H1 (cell line): ENCODE data around the gene PTPN13. TPM values are rescaled to one million over a fixed set of nuclear protein-coding genes. Genes with fewer than 3 reads are reported as not detected.
A peak's percentile ranks its signal among the peaks of the same experiment; 100 is the strongest.

Experiments
- CTCF ChIA-PET: fragments of 300-600 bp; sonication (Branson Sonifier 250); formaldehyde crosslinking; loops from one replicate; lab custom pipeline; 2021; ENCODE audit not compliant: partially characterized antibody; lab: Charles Lee
- POLR2A ChIA-PET: fragments of 300-600 bp; sonication (Branson Sonifier 250); formaldehyde crosslinking; loops from one replicate; lab custom pipeline; 2021; ENCODE audit warnings: inconsistent platforms; ENCODE audit not compliant: partially characterized antibody; lab: Charles Lee
- DNase-seq, 2 experiments: peaks; one replicate each; pipeline versions ENCODE4 v3.0.0 to v3.0.0-alpha.2; 2010 to 2022; ENCODE audit warnings: low spot score in 2 of 2, low read depth in 1 of 2, mixed read lengths in 1 of 2
- FAIRE-seq: peaks from 2 replicates; lab custom pipeline; 2011; peaks lifted over from hg19 to GRCh38; lab: Jason Lieb, UNC
- H2AFZ ChIP-seq: 2 replicates; pipeline ENCODE4 v1.8.1; 2012; ENCODE audit warnings: low read length, inconsistent platforms
- H2AK5ac ChIP-seq: 2 replicates; pipeline ENCODE4 v1.6.1; 2013; ENCODE audit warnings: low read depth, low read length
- H2BK120ac ChIP-seq: replicated peaks from 2 replicates; pipeline ENCODE3; 2013; ENCODE audit warnings: low read depth, low read length, inconsistent platforms
- H2BK12ac ChIP-seq: 2 replicates; pipeline ENCODE4 v1.6.1; 2013; ENCODE audit warnings: low read depth, low read length
- H2BK15ac ChIP-seq: 2 replicates; pipeline ENCODE4 v1.6.1; 2013; ENCODE audit warnings: low read length
- H2BK20ac ChIP-seq: 2 replicates; pipeline ENCODE4 v1.6.1; 2013; ENCODE audit warnings: low read length
- H2BK5ac ChIP-seq: 2 replicates; pipeline ENCODE4 v1.6.1; 2013; ENCODE audit warnings: low read depth, low read length
- H3K14ac ChIP-seq: 2 replicates; pipeline ENCODE4 v1.6.1; 2013; ENCODE audit warnings: inconsistent platforms; ENCODE audit not compliant: insufficient read length
- H3K18ac ChIP-seq: 2 replicates; pipeline ENCODE4 v1.6.1; 2013; ENCODE audit warnings: low read length; ENCODE audit errors: extremely low read depth
- H3K23ac ChIP-seq: 2 replicates; pipeline ENCODE4 v1.6.1; 2013; ENCODE audit warnings: inconsistent platforms; ENCODE audit not compliant: insufficient read length
- H3K23me2 ChIP-seq: 2 replicates; pipeline ENCODE4 v1.6.1; 2013; ENCODE audit warnings: low read depth, low read length
- H3K27ac ChIP-seq: 2 replicates; pipeline ENCODE4 v1.6.1; 2011; ENCODE audit warnings: low read depth, low read length, inconsistent platforms
- H3K27me3 ChIP-seq, 4 experiments: replicated peaks in 1 of 4; 1 replicate in 1 of 4; 2 replicates in 3 of 4; pipeline versions ENCODE4 v1.6.1 to v1.8.1; 2011 to 2013; ENCODE audit warnings: low read length in 3 of 4, mild to moderate bottlenecking in 3 of 4, inconsistent platforms in 2 of 4, mixed read lengths in 2 of 4, moderate library complexity in 1 of 4; ENCODE audit not compliant: control insufficient read depth in 3 of 4, insufficient read depth in 3 of 4; ENCODE audit errors: extremely low read depth in 1 of 4
- H3K36me3 ChIP-seq, 4 experiments: 2 replicates each; pipeline versions ENCODE4 v1.6.1 to v1.8.1; 2011 to 2013; ENCODE audit warnings: mild to moderate bottlenecking in 4 of 4, low read length in 3 of 4, moderate library complexity in 2 of 4, control low read depth in 1 of 4, inconsistent platforms in 1 of 4; ENCODE audit not compliant: insufficient read depth in 4 of 4, control insufficient read depth in 2 of 4
- H3K4ac ChIP-seq: replicated peaks from 2 replicates; pipeline ENCODE3; 2013; ENCODE audit warnings: low read length, low read depth, mixed read lengths, inconsistent platforms; ENCODE audit not compliant: insufficient read length
- H3K4me1 ChIP-seq, 4 experiments: replicated peaks in 1 of 4; 1 replicate in 1 of 4; 2 replicates in 3 of 4; pipeline versions ENCODE4 v1.6.1 to v1.8.1; 2011 to 2013; ENCODE audit warnings: low read length in 3 of 4, inconsistent platforms in 2 of 4, mixed read lengths in 1 of 4; ENCODE audit not compliant: insufficient read depth in 4 of 4, control insufficient read depth in 3 of 4
- H3K4me2 ChIP-seq, 2 experiments: 2 replicates each; pipeline versions ENCODE4 v1.6.1 to v1.8.1; 2011 to 2013; ENCODE audit warnings: low read depth in 2 of 2, low read length in 2 of 2, control low read depth in 1 of 2, inconsistent platforms in 1 of 2, mild to moderate bottlenecking in 1 of 2; ENCODE audit not compliant: insufficient read depth in 1 of 2
- H3K4me3 ChIP-seq, 4 experiments: fragments of 200-600, 300-600 bp in 1 of 4; sonication (generic), shearing (Covaris generic), sonication (Bioruptor Twin) in 1 of 4; 2 replicates each; pipeline versions ENCODE4 v1.5.1 to v1.8.1; 2011 to 2016; ENCODE audit warnings: low read length in 4 of 4, low read depth in 3 of 4, control low read depth in 2 of 4, inconsistent platforms in 2 of 4, mild to moderate bottlenecking in 2 of 4, mixed read lengths in 1 of 4, moderate library complexity in 1 of 4; ENCODE audit not compliant: insufficient read depth in 2 of 4; ENCODE audit errors: extremely low read depth in 1 of 4
- H3K56ac ChIP-seq: replicated peaks from 2 replicates; pipeline ENCODE3; 2013; ENCODE audit warnings: low read depth, mild to moderate bottlenecking, mixed read lengths, low read length, inconsistent platforms; ENCODE audit not compliant: insufficient read length
- H3K79me1 ChIP-seq: 2 replicates; pipeline ENCODE4 v1.6.1; 2013; ENCODE audit warnings: low read depth, low read length, control low read depth
- H3K79me2 ChIP-seq, 2 experiments: 2 replicates each; pipeline versions ENCODE4 v1.6.1 to v1.8.1; 2012 to 2013; ENCODE audit warnings: low read length in 2 of 2, mild to moderate bottlenecking in 2 of 2, inconsistent platforms in 1 of 2; ENCODE audit not compliant: insufficient read depth in 2 of 2, control insufficient read depth in 1 of 2
- H3K9ac ChIP-seq, 4 experiments: replicated peaks in 1 of 4; 1 replicate in 1 of 4; 2 replicates in 3 of 4; pipeline versions ENCODE4 v1.6.1 to v1.8.1; 2011 to 2013; ENCODE audit warnings: low read depth in 3 of 4, low read length in 3 of 4, control low read depth in 2 of 4, mild to moderate bottlenecking in 2 of 4, moderate library complexity in 2 of 4, inconsistent platforms in 1 of 4; ENCODE audit errors: extremely low read depth in 1 of 4
- H3K9me3 ChIP-seq, 2 experiments: 2 replicates each; pipeline versions ENCODE4 v1.6.1 to v1.8.1; 2012 to 2013; ENCODE audit warnings: mild to moderate bottlenecking in 2 of 2, moderate library complexity in 2 of 2, control low read depth in 1 of 2, inconsistent platforms in 1 of 2, low read depth in 1 of 2, low read length in 1 of 2, mixed read lengths in 1 of 2; ENCODE audit not compliant: insufficient read depth in 2 of 2
- H4K20me1 ChIP-seq, 2 experiments: replicated peaks in 1 of 2; 2 replicates each; pipeline versions ENCODE3 to v1.8.1; 2011 to 2013; ENCODE audit warnings: inconsistent platforms in 2 of 2, low read length in 2 of 2, mild to moderate bottlenecking in 1 of 2; ENCODE audit not compliant: insufficient read depth in 2 of 2, control insufficient read depth in 1 of 2
- H4K5ac ChIP-seq: 2 replicates; pipeline ENCODE4 v1.6.1; 2013; ENCODE audit warnings: low read length, low read depth, mixed read lengths, inconsistent platforms; ENCODE audit not compliant: insufficient read length
- H4K8ac ChIP-seq: 2 replicates; pipeline ENCODE4 v1.8.0; 2013; ENCODE audit warnings: mild to moderate bottlenecking, moderate library complexity, low read length, inconsistent platforms; ENCODE audit not compliant: insufficient read depth; ENCODE audit errors: extremely low read depth
- H4K91ac ChIP-seq: replicated peaks from 2 replicates; pipeline ENCODE3; 2013; ENCODE audit warnings: low read length, mixed read lengths, inconsistent platforms; ENCODE audit not compliant: insufficient read length
- WGBS, 2 experiments: shearing (Covaris generic) in 1 of 2; methylation state at CpG; one replicate each; pipeline versions ENCODE4 v1.1.6 to v1.1.7; 2013 to 2015; ENCODE audit warnings: low lambda C conversion rate in 2 of 2, mixed read lengths in 2 of 2, inconsistent platforms in 1 of 2, low coverage in 1 of 2, missing lambda C conversion rate in 1 of 2; ENCODE audit not compliant: insufficient replicate concordance in 2 of 2, insufficient coverage in 1 of 2, insufficient read length in 1 of 2; ENCODE audit errors: extremely low coverage in 1 of 2, missing lambda C conversion rate in 1 of 2; 5-methylcytosine and 5-hydroxymethylcytosine counted together
- polyA plus RNA-seq, 7 experiments: library from polyadenylated mRNA; depleted of rRNA in 3 of 7; stranded (reverse) in 5 of 7; unstranded in 2 of 7; fragments of >200 nt in 5 of 7; fragments of 200-250 nt in 2 of 7; gene quantifications; 1 replicate in 5 of 7; 2 replicates in 1 of 7; 4 replicates in 1 of 7; pipeline versions ENCODE4 v1.2.1 to v1.2.3, GENCODE V29; 2011 to 2013; ENCODE audit warnings: missing spikeins in 2 of 7, mixed read lengths in 2 of 7
- total RNA-seq: library from RNA; stranded (reverse); fragmentation: NEBNext Ultra II Directional; extraction: Animal tissue kit (Norgen Biotek cat#: 25700); gene quantifications from 2 replicates; pipeline ENCODE4 v1.2.1, GENCODE V29; 2021

The PTPN13 gene
- total and polyA plus RNA-seq, 2 of the 8 experiments (the other 6 are each of a cell fraction or from before 2014, with no cell fraction given): 12.7 to 57.9 TPM

DNA sequence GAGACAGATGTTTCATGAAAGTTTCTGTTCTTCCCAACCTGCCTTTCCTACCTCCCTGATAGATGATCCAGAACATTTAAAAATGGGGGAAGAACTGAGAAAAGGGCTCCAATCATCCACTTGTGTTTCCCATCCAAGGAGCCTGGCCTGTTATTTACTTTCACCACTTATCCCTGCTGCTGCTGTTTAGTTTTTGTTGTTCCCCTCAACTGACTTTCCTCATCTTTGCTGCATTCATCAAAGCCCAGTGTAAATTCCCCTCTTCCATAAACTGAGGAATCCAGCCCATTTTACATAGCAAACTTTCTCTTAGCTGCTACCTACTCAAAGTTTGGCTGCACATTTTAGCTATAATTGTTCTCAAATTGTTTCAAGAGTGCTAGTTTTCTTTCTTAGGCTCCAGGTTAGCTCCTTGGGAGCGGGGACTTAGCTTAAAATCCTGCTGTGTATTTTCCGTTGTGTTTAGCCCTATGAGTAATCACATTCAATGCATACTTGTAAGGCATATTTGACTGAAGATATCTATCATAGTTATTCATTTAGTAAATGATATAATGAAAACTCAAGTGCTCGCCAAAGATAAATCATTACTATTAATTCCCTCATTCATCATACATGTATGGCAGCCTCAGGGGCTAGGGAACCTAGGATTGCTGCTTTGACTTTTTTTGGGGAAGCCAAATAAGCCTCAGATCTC is 1.4 kb upstream of the PTPN13 start:
- H3K18ac ChIP-seq: no peak overlapping the region; the same call in 1 of the 2 replicates
- FAIRE-seq (no peak), DNase-seq (no peak)
- no peaks in the 10 kb centered on the region for H3K36me3 ChIP-seq
- no peak overlapping the region for H3K4ac ChIP-seq
- no peak overlapping the region for H2BK20ac ChIP-seq
- peaks cover 3 to 27% of the 10 kb centered on the region in 2 experiments; a peak in 3 of 4 replicates for H3K79me2 ChIP-seq
- no peak overlapping the region for H2BK15ac ChIP-seq
- no peak overlapping the region for H3K27ac ChIP-seq
- H2BK5ac ChIP-seq: no peak overlapping the region
- no peak overlapping the region for H2BK120ac ChIP-seq
- peaks cover 3 to 9% (median 5%) of the 10 kb centered on the region in 4 experiments; a peak in 4 of 7 replicates for H3K4me1 ChIP-seq
- peak overlapping the region; percentile 54 to 99 (median 92); a peak in 6 of 8 replicates for H3K4me3 ChIP-seq
- H3K79me1 ChIP-seq: no peaks in the 10 kb centered on the region
- H3K23me2 ChIP-seq: peaks cover 8% of the 10 kb centered on the region
- peaks cover 0 to 3% of the 10 kb centered on the region in 2 experiments for H4K20me1 ChIP-seq
- no peak overlapping the region for H4K5ac ChIP-seq
- 59% methylated on average over 3 of the region's 3 CpGs; no CpG with 5 or more reads in 1 of the 2 experiments for WGBS, 2 experiments
- H2BK12ac ChIP-seq: no peak overlapping the region
- POLR2A ChIA-PET: interaction anchor here (1.0 to 2.7 kb wide), 5 partner anchors 9 to 32 kb away, joined by 3 to 11 read pairs (median 5); no protein-coding TSS in a partner anchor
- no peak overlapping the region for H3K14ac ChIP-seq
- H3K23ac ChIP-seq: no peak overlapping the region
- no peak overlapping the region for H2AK5ac ChIP-seq
- H3K9me3 ChIP-seq: no peaks in the 10 kb centered on the region
- peak overlapping the region; percentile 62; the same call in 1 of the 2 replicates for H2AFZ ChIP-seq
- H3K9ac ChIP-seq: no peak overlapping the region; a peak in 1 of 7 replicates
- H4K91ac ChIP-seq: no peak overlapping the region
- H4K8ac ChIP-seq: no peak overlapping the region
- CTCF ChIA-PET: interaction anchor here (0.6 to 1.1 kb wide), 3 partner anchors 17 to 141 kb away, joined by 3 to 4 read pairs (median 3); no protein-coding TSS in a partner anchor
- no peaks in the 10 kb centered on the region for H3K27me3 ChIP-seq
- peak overlapping the region; percentile 57 to 81 for H3K4me2 ChIP-seq
- no peak overlapping the region for H3K56ac ChIP-seq
